Brain microvascular endothelial cell (primary cell): ENCODE results near the gene FRYL.
A peak's percentile ranks its signal among the peaks of the same experiment; 100 is the strongest.

Experiments used
- DNase-seq: peaks from one replicate; pipeline ENCODE4 v3.0.0-alpha.2; 2020
- H3K27ac ChIP-seq: fragments of 250-450 bp; sonication (Bioruptor Pico); 2 replicates; pipeline ENCODE4 v1.5.1; 2020; ENCODE audit warnings: mild to moderate bottlenecking, moderate library complexity
- H3K27me3 ChIP-seq: fragments of 250-450 bp; sonication (Bioruptor Pico); replicated peaks from 2 replicates; pipeline ENCODE4 v1.5.1; 2020; ENCODE audit warnings: mild to moderate bottlenecking
- H3K36me3 ChIP-seq: fragments of 250-450 bp; sonication (Bioruptor Pico); replicated peaks from 2 replicates; pipeline ENCODE4 v1.5.1; 2020; ENCODE audit warnings: mild to moderate bottlenecking
- H3K4me3 ChIP-seq: 2 replicates; pipeline ENCODE4 v1.5.1; 2011; ENCODE audit warnings: low read depth, mild to moderate bottlenecking, control low read depth, low read length, moderate library complexity
- CTCF ChIP-seq: IDR thresholded peaks from 2 replicates; pipeline ENCODE4 v1.5.1; 2011; ENCODE audit warnings: low read depth, mild to moderate bottlenecking, moderate library complexity, low read length, control low read depth, inconsistent platforms; ENCODE audit errors: missing control alignments
- in situ Hi-C: cut with HindIII; loops from 2 replicates; pipeline ENCODE4 v1.10.0; 2017; ENCODE audit warnings: low sequenced_read_pairs, low pct_ligation_motif_present

FRYL gene

GRCh38 chr4:48565362-48566033 lies 214.6 kb downstream of the FRYL start:
- in situ Hi-C loops, result no loop called here

GRCh38 chr4:48564151-48564550 lies 215.9 kb downstream of the FRYL start:
- Histone ChIP-seq H3K4me3 (no peak overlapping the region), H3K36me3 (no peaks in the 10 kb centered on the region), H3K27ac (no peak overlapping the region), H3K27me3 (no peaks in the 10 kb centered on the region)
- in situ Hi-C loops, result no loop called here
- no peak for TF ChIP-seq CTCF
- DNase-seq, result no peak

More at GRCh38 chr4:48565362-48566033, 214.6 kb downstream of the FRYL start:
- Histone ChIP-seq H3K27ac (no peak overlapping the region), H3K36me3 (no peaks in the 10 kb centered on the region), H3K27me3 (no peaks in the 10 kb centered on the region), H3K4me3 (no peak overlapping the region)
- DNase-seq, result no peak
- TF ChIP-seq CTCF, result no peak

- H3K27ac ChIP-seq, result no peak overlapping the region
- peaks cover 19% of the 10 kb centered on the region for H3K36me3 ChIP-seq
- in situ Hi-C loops, result no loop called here
- no peak for DNase-seq
- H3K4me3 ChIP-seq, result no peak overlapping the region
- TF ChIP-seq CTCF, result no peak
- H3K27me3 ChIP-seq, result no peaks in the 10 kb centered on the region
Measured at GRCh38 chr4:48558819-48559218, 221.3 kb downstream of the FRYL start.

- Histone ChIP-seq H3K27ac (no peak overlapping the region), H3K4me3 (no peak overlapping the region), H3K27me3 (no peaks in the 10 kb centered on the region), H3K36me3 (peaks cover 19% of the 10 kb centered on the region)
- no peak for DNase-seq
- TF ChIP-seq CTCF, result no peak
- in situ Hi-C loops, result no loop called here
Measured at GRCh38 chr4:48558026-48558425, 222.1 kb downstream of the FRYL start.

GRCh38 chr4:48557478-48557877 lies 222.6 kb downstream of the FRYL start:
- no peaks in the 10 kb centered on the region for H3K27me3 ChIP-seq
- DNase-seq, result no peak
- in situ Hi-C loops, result no loop called here
- no peak overlapping the region for H3K27ac ChIP-seq
- peak; percentile 65 for TF ChIP-seq CTCF
- no peak overlapping the region for H3K4me3 ChIP-seq
- H3K36me3 ChIP-seq, result peaks cover 19% of the 10 kb centered on the region

GRCh38 chr4:48556268-48556667 lies 223.8 kb downstream of the FRYL start:
- Histone ChIP-seq H3K27ac (no peak overlapping the region), H3K36me3 (peaks cover 19% of the 10 kb centered on the region), H3K27me3 (no peaks in the 10 kb centered on the region), H3K4me3 (no peak overlapping the region)
- in situ Hi-C loops, result no loop called here
- TF ChIP-seq CTCF, result no peak
- no peak for DNase-seq
